GM23338 (cell line): Measurements from ENCODE around the gene JMJD7. TPM values are rescaled to one million over a fixed set of nuclear protein-coding genes. Genes with fewer than 3 reads are reported as not detected.

Source experiments
- ATAC-seq: fragments of 200-7000 bp; cut with Tn5 transposase; 3 replicates; pipeline ENCODE4 v1.9.1; 2020
- DNase-seq: peaks from one replicate; pipeline ENCODE4 v3.0.0-alpha.2; 2015; ENCODE audit warnings: low spot score
- H2AFZ ChIP-seq: fragments of 200-600 bp; sonication (generic); 2 replicates; pipeline ENCODE4 v1.8.0; 2016; ENCODE audit warnings: antibody characterized with exemption, mild to moderate bottlenecking, moderate library complexity
- H3F3A ChIP-seq: fragments of 200-600 bp; sonication (generic); replicated peaks from 2 replicates; pipeline ENCODE4 v1.8.0; 2017; ENCODE audit warnings: antibody characterized with exemption, mixed run types, low read depth
- H3K27ac ChIP-seq: fragments of 200-600 bp; sonication (generic); 2 replicates; pipeline ENCODE4 v1.6.1; 2016; ENCODE audit warnings: low read depth
- H3K27me3 ChIP-seq: fragments of 200-600 bp; sonication (generic); 2 replicates; pipeline ENCODE4 v1.8.0; 2016; ENCODE audit warnings: mild to moderate bottlenecking, mixed run types, moderate library complexity; ENCODE audit not compliant: insufficient read depth
- H3K36me3 ChIP-seq: fragments of 200-600 bp; sonication (generic); 2 replicates; pipeline ENCODE4 v1.8.0; 2016; ENCODE audit warnings: mild to moderate bottlenecking; ENCODE audit not compliant: insufficient read depth
- H3K4me1 ChIP-seq: fragments of 200-600 bp; sonication (generic); 2 replicates; pipeline ENCODE4 v1.8.0; 2016; ENCODE audit warnings: mild to moderate bottlenecking, moderate library complexity; ENCODE audit not compliant: insufficient read depth
- H3K4me2 ChIP-seq: fragments of 200-600 bp; sonication (generic); 2 replicates; pipeline ENCODE4 v1.7.1; 2017; ENCODE audit warnings: mixed run types
- H3K4me3 ChIP-seq: fragments of 200-600 bp; sonication (generic); 2 replicates; pipeline ENCODE4 v1.6.1; 2016; ENCODE audit warnings: mixed run types
- H3K79me2 ChIP-seq: fragments of 200-600 bp; sonication (generic); replicated peaks from 2 replicates; pipeline ENCODE4 v1.8.0; 2017; ENCODE audit warnings: mild to moderate bottlenecking; ENCODE audit not compliant: insufficient read depth
- H3K9me2 ChIP-seq: fragments of 200-600 bp; sonication (generic); 2 replicates; pipeline ENCODE4 v1.8.0; 2017; ENCODE audit not compliant: insufficient read depth
- H4K20me1 ChIP-seq: fragments of 200-600 bp; sonication (generic); replicated peaks from 2 replicates; pipeline ENCODE4 v1.8.0; 2017; ENCODE audit warnings: mild to moderate bottlenecking; ENCODE audit not compliant: insufficient read depth
- H3K27ac Mint-ChIP-seq: 2 replicates; pipeline ENCODE4 v1.8.0; 2020; ENCODE audit warnings: inconsistent platforms, mild to moderate bottlenecking, moderate library complexity, mixed read lengths
- H3K27me3 Mint-ChIP-seq: 3 replicates; pipeline ENCODE4 v1.8.0; 2022; ENCODE audit warnings: low read depth, mild to moderate bottlenecking, moderate library complexity, mixed read lengths, inconsistent platforms; ENCODE audit not compliant: insufficient read depth, poor library complexity
- H3K36me3 Mint-ChIP-seq: 3 replicates; pipeline ENCODE4 v1.8.0; 2021; ENCODE audit warnings: low read depth, mild to moderate bottlenecking, inconsistent platforms, moderate library complexity, mixed read lengths
- H3K4me1 Mint-ChIP-seq: 3 replicates; pipeline ENCODE4 v1.8.0; 2020; ENCODE audit warnings: mild to moderate bottlenecking, inconsistent platforms, mixed read lengths
- H3K4me3 Mint-ChIP-seq: 3 replicates; pipeline ENCODE4 v1.8.0; 2021; ENCODE audit warnings: moderate library complexity, mild to moderate bottlenecking, inconsistent platforms, mixed read lengths
- H3K9me3 Mint-ChIP-seq: 3 replicates; pipeline ENCODE4 v1.8.0; 2020; ENCODE audit warnings: moderate library complexity, mild to moderate bottlenecking, inconsistent platforms, mixed read lengths
- CREB1 ChIP-seq: fragments of 250-450 bp; sonication (Bioruptor Pico); IDR thresholded peaks from 2 replicates; pipeline ENCODE4 v1.5.0; 2020; ENCODE audit warnings: low read depth, mild to moderate bottlenecking, moderate library complexity
- CTCF ChIP-seq, 2 experiments: fragments of 200-600 bp in 1 of 2; sonication (generic) in 1 of 2; conservative IDR thresholded peaks; 2 replicates each; pipeline versions ENCODE4 v1.5.1 to v1.6.1; 2016 to 2017; ENCODE audit warnings: antibody characterized with exemption in 2 of 2, low read depth in 2 of 2, mild to moderate bottlenecking in 2 of 2, moderate library complexity in 1 of 2
- ETS1 ChIP-seq: IDR thresholded peaks from 2 replicates; pipeline ENCODE4 v1.6.1; 2016; ENCODE audit warnings: antibody characterized with exemption
- EZH2phosphoT487 ChIP-seq: fragments of 200-600 bp; sonication (generic); IDR thresholded peaks from one replicate; pipeline ENCODE4 v1.8.1; 2018; ENCODE audit warnings: antibody characterized with exemption; ENCODE audit not compliant: unreplicated experiment
- JUNB ChIP-seq: IDR thresholded peaks from one replicate; pipeline ENCODE4 v1.6.1; 2016; ENCODE audit warnings: antibody characterized with exemption; ENCODE audit not compliant: unreplicated experiment
- ZNF114 ChIP-seq: fragments of 250-450 bp; sonication (Bioruptor Pico); IDR thresholded peaks from 2 replicates; pipeline ENCODE4 v1.5.0; 2020; ENCODE audit warnings: mild to moderate bottlenecking, moderate library complexity
- ZNF331 ChIP-seq: fragments of 250-450 bp; sonication (Bioruptor Pico); IDR thresholded peaks from 2 replicates; pipeline ENCODE4 v1.5.0; 2020; ENCODE audit warnings: low read depth, mild to moderate bottlenecking, moderate library complexity
- ZNF462 ChIP-seq: fragments of 250-450 bp; sonication (Bioruptor Pico); IDR thresholded peaks from 2 replicates; pipeline ENCODE4 v1.5.0; 2020; ENCODE audit warnings: mild to moderate bottlenecking, moderate library complexity
- polyA plus RNA-seq: library from polyadenylated mRNA; unstranded; fragments of >200 nt; fragmentation: Nextera tagmentation; extraction: Ambion mirVana; gene quantifications from 2 replicates; pipeline ENCODE4 v1.2.1, GENCODE V29; 2016
- total RNA-seq: library from RNA; depleted of rRNA; stranded (reverse); fragments of >200 nt; shearing (Covaris generic); gene quantifications from 2 replicates; pipeline ENCODE4 v1.2.3, GENCODE V29; 2014

JMJD7 gene
- total and polyA plus RNA-seq, 2 experiments from 2014 or later: 8.5 to 9.2 TPM

- TF ChIP-seq ETS1 (no peak), EZH2phosphoT487 (no peak)
These were observed 20.7 kb downstream of the JMJD7 start (continued) for GRCh38 chr15:41848631-41849030.

GRCh38 chr15:41849204-41849603 is 21.3 kb downstream of the JMJD7 start:
- no peaks in the 10 kb centered on the region for H3K27me3 ChIP-seq
- H3K4me2 ChIP-seq: no peak overlapping the region
- no peaks in the 10 kb centered on the region for H3K4me1 ChIP-seq
- H3K36me3 Mint-ChIP-seq: no peaks in the 10 kb centered on the region; the same call in 2 of the 3 replicates
- H3K36me3 ChIP-seq: no peaks in the 10 kb centered on the region
- no peak overlapping the region for H2AFZ ChIP-seq
- H3K9me3 Mint-ChIP-seq: no peaks in the 10 kb centered on the region; the same call in 2 of the 3 replicates
- no peak for TF ChIP-seq ZNF114 (CRISPR knock-in tag)
- no peak for TF ChIP-seq CREB1
- TF ChIP-seq JUNB: no peak
- TF ChIP-seq ZNF462 (CRISPR knock-in tag): no peak
- TF ChIP-seq CTCF (conservative IDR thresholded peaks at IDR 0.05; ENCODE audit: low read depth in 2 of 2): no peak
- TF ChIP-seq ETS1: no peak
- no peak for TF ChIP-seq ZNF331 (CRISPR knock-in tag)
- no peaks in the 10 kb centered on the region for H3F3A ChIP-seq
- H3K4me3 ChIP-seq: no peak overlapping the region
- H3K27me3 Mint-ChIP-seq: peaks cover 5% of the 10 kb centered on the region
- H3K9me2 ChIP-seq: no peaks in the 10 kb centered on the region
- H3K4me3 Mint-ChIP-seq: no peak overlapping the region
- no peaks in the 10 kb centered on the region for H3K79me2 ChIP-seq
- no peak for DNase-seq
- H3K4me1 Mint-ChIP-seq: no peaks in the 10 kb centered on the region
- H4K20me1 ChIP-seq: no peaks in the 10 kb centered on the region
- no peak overlapping the region for H3K27ac Mint-ChIP-seq
- no peak for ATAC-seq
- H3K27ac ChIP-seq: no peak overlapping the region
